ENCODE measurements around the gene ZFAND3. TPM values are rescaled to one million over a fixed set of nuclear protein-coding genes. Genes with fewer than 3 reads are reported as not detected.

The ZFAND3 gene
- total and polyA plus RNA-seq, 9 donors = 16.6 to 220 (median 51.9) TPM

GRCh38 chr6:37940074-37940847 is 120.7 kb downstream of the ZFAND3 start:
- DNase-seq = peak in 3 of 5 donors; percentile 25 to 52 (median 37)
- Histone ChIP-seq H3K36me3 (no peaks in the 10 kb centered on the region), H3K4me3 (no peak overlapping the region), H3K9me3 (no peaks in the 10 kb centered on the region), H3K4me1 (ENCODE audit: insufficient read depth) (peaks cover 2% of the 10 kb centered on the region), H3K27ac (no peak overlapping the region), H3K27me3 (no peaks in the 10 kb centered on the region)
- WGBS, 3 donors = 77 to 81% (median 80%) methylated on average over 3 of the region's 3 CpGs
- TF ChIP-seq EP300 (IDR thresholded peaks at IDR 0.05) = no peak
- TF ChIP-seq CTCF (IDR thresholded peaks at IDR 0.05) = no peak
- TF ChIP-seq POLR2A (IDR thresholded peaks at IDR 0.05) = no peak
- intact Hi-C loops (cut with DNase I) = no loop called here

- intact Hi-C loops (cut with DNase I) = no loop called here
- Histone ChIP-seq H3K27me3 (no peaks in the 10 kb centered on the region), H3K9me3 (no peaks in the 10 kb centered on the region), H3K4me1 (ENCODE audit: insufficient read depth) (peaks cover 2% of the 10 kb centered on the region), H3K4me3 (no peak overlapping the region), H3K36me3 (no peaks in the 10 kb centered on the region), H3K27ac (no peak overlapping the region)
- WGBS, 3 donors = 39 to 45% (median 43%) methylated on average over 2 of the region's 2 CpGs
- DNase-seq = no peak
- TF ChIP-seq POLR2A (IDR thresholded peaks at IDR 0.05) (no peak), CTCF (IDR thresholded peaks at IDR 0.05) (no peak), EP300 (IDR thresholded peaks at IDR 0.05) (no peak)
These were observed 122.3 kb downstream of the ZFAND3 start for GRCh38 chr6:37941871-37942270.

GRCh38 chr6:37942606-37943376 is 123.3 kb downstream of the ZFAND3 start:
- Histone ChIP-seq H3K4me1 (ENCODE audit: insufficient read depth) (peaks cover 2% of the 10 kb centered on the region), H3K36me3 (no peaks in the 10 kb centered on the region), H3K9me3 (no peaks in the 10 kb centered on the region), H3K27ac (no peak overlapping the region), H3K4me3 (no peak overlapping the region), H3K27me3 (no peaks in the 10 kb centered on the region)
- no peak for DNase-seq
- TF ChIP-seq POLR2A (IDR thresholded peaks at IDR 0.05) (no peak), CTCF (IDR thresholded peaks at IDR 0.05) (no peak), EP300 (IDR thresholded peaks at IDR 0.05) (no peak)
- WGBS, 3 donors = 57 to 58% (median 57%) methylated on average over 3 of the region's 3 CpGs
- intact Hi-C loops (cut with DNase I) = no loop called here

- intact Hi-C loops (cut with DNase I) = no loop called here
- Histone ChIP-seq H3K27me3 (no peaks in the 10 kb centered on the region), H3K4me3 (no peak overlapping the region), H3K9me3 (no peaks in the 10 kb centered on the region), H3K27ac (no peak overlapping the region), H3K4me1 (ENCODE audit: insufficient read depth) (peaks cover 2% of the 10 kb centered on the region), H3K36me3 (no peaks in the 10 kb centered on the region)
- DNase-seq = no peak
- WGBS, 3 donors = 92 to 95% (median 93%) methylated on average over 1 of the region's 1 CpG
- TF ChIP-seq CTCF (IDR thresholded peaks at IDR 0.05) = no peak
- no peak for TF ChIP-seq EP300 (IDR thresholded peaks at IDR 0.05)
- TF ChIP-seq POLR2A (IDR thresholded peaks at IDR 0.05) = no peak
These were observed 124.0 kb downstream of the ZFAND3 start for GRCh38 chr6:37943436-37944058.
